Measurements from ENCODE around the gene RPL7A. TPM values are rescaled to one million over a fixed set of nuclear protein-coding genes. Genes with fewer than 3 reads are reported as not detected.

The RPL7A gene
- total RNA-seq, 6 experiments from 2014 or later = 2,011 to 2,156 (median 2,046) TPM

DNA sequence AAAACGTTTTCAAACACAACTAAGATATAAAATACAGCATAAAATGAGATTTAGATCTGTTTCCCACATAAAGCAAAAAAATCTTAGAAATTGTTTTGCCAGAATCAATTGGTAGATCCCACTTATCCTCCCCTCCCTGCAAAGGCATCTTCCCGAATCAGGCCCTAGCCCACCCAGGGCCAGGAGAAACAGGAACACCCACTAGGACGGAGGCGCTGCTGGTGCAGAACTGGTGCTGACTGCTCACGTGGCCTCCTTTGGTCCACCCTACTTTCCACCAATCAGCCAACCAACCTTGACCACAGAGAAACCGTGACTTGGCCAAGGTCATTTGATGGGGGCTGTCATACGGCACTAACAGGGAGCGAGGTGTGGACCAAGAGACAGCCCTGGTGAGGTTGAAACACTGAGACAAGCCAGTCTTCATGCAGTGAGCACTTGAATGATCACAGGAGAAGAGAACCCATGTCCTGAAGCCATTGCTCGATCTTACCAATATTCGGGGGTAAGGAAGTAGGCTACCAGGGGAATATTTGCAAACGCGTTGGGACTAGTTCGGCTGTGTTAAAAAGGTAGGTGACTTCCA is 13.6 kb downstream of the RPL7A start:
- Mint-ChIP-seq H3K36me3 (ENCODE audit: low read depth) (peaks cover 34% of the 10 kb centered on the region), H3K27me3 (ENCODE audit: insufficient read depth) (peaks cover 3% of the 10 kb centered on the region; the same call in 1 of the 2 replicates), H3K4me1 (ENCODE audit: low read depth) (peaks cover 19% of the 10 kb centered on the region), H3K4me3 (no peak overlapping the region), H3K9me3 (no peaks in the 10 kb centered on the region), H3K27ac (peak overlapping the region; percentile 45; the same call in 1 of the 2 replicates)
- TF ChIP-seq, protein P1, sequence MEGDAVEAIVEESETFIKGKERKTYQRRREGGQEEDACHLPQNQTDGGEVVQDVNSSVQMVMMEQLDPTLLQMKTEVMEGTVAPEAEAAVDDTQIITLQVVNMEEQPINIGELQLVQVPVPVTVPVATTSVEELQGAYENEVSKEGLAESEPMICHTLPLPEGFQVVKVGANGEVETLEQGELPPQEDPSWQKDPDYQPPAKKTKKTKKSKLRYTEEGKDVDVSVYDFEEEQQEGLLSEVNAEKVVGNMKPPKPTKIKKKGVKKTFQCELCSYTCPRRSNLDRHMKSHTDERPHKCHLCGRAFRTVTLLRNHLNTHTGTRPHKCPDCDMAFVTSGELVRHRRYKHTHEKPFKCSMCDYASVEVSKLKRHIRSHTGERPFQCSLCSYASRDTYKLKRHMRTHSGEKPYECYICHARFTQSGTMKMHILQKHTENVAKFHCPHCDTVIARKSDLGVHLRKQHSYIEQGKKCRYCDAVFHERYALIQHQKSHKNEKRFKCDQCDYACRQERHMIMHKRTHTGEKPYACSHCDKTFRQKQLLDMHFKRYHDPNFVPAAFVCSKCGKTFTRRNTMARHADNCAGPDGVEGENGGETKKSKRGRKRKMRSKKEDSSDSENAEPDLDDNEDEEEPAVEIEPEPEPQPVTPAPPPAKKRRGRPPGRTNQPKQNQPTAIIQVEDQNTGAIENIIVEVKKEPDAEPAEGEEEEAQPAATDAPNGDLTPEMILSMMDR (IDR thresholded peaks at IDR 0.05) = no peak
- DNase-seq = no peak

DNA sequence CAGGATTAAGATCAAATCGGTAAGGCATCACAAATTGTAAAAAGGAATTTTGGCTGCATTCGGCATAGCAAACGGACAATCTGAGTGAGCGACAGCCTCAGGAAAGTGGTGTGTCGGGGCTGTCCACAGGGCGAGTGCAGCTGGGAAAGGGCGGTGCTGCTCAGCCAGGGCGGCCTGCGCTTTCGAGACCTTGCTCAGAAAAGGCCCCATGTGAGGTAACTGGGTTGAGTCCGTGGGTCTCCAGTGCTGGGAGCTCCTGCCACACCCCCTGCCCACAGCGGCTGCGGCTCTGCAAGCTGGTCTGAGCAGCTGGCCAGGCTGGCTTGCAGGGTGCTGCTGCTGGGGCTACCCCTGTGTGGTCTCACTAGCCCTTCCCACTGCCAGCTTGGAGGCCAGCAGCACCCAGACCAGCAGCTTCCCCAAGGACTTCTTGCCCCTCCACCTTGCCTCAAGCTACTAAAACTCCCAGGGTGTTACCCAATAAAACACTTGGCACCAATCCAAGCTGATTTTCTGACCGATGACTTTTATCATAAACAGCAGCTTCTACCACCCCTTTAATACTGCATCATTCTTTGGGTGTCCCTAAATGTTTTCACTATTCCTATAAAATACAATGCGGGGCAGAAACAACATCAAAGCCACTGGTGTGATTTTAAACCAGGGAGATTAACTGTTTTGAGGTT is 14.5 kb downstream of the RPL7A start:
- H3K4me3 Mint-ChIP-seq = no peak overlapping the region
- TF ChIP-seq, protein P1 (IDR thresholded peaks at IDR 0.05) = no peak
- peaks cover 34% of the 10 kb centered on the region for H3K36me3 Mint-ChIP-seq (ENCODE audit: low read depth)
- H3K9me3 Mint-ChIP-seq = no peaks in the 10 kb centered on the region
- DNase-seq = no peak
- H3K4me1 Mint-ChIP-seq (ENCODE audit: low read depth) = peaks cover 13% of the 10 kb centered on the region
- H3K27ac Mint-ChIP-seq = peak overlapping the region; percentile 33
- H3K27me3 Mint-ChIP-seq (ENCODE audit: insufficient read depth) = peaks cover 3% of the 10 kb centered on the region

DNA sequence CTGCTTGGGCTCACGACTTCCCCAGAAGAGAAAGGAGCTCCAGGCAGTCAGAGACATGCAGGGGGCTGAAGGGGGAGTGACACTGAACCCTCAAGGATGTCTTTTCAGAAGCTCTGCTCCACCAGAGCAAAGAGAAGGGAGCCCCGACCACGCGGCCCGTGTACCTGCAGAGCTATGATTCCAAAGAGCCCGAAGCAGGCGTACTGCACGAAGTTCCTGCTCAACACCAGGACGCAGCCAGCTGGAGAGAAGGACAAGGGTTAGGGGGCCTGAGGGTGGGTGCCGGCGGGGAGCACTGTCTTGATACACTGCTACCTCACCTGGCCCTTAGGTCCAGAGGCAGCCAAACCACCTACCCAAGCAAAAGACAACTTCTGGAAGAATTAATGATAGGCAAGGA is 18.4 kb downstream of the RPL7A start:
- peaks cover 50% of the 10 kb centered on the region for H3K36me3 Mint-ChIP-seq (ENCODE audit: low read depth)
- H3K27ac Mint-ChIP-seq = no peak overlapping the region
- peaks cover 33% of the 10 kb centered on the region for H3K4me1 Mint-ChIP-seq (ENCODE audit: low read depth)
- TF ChIP-seq, protein P1 (IDR thresholded peaks at IDR 0.05) = no peak
- peaks cover 6% of the 10 kb centered on the region for H3K27me3 Mint-ChIP-seq (ENCODE audit: insufficient read depth)
- no peak for DNase-seq
- no peaks in the 10 kb centered on the region for H3K9me3 Mint-ChIP-seq
- no peak overlapping the region for H3K4me3 Mint-ChIP-seq

DNA sequence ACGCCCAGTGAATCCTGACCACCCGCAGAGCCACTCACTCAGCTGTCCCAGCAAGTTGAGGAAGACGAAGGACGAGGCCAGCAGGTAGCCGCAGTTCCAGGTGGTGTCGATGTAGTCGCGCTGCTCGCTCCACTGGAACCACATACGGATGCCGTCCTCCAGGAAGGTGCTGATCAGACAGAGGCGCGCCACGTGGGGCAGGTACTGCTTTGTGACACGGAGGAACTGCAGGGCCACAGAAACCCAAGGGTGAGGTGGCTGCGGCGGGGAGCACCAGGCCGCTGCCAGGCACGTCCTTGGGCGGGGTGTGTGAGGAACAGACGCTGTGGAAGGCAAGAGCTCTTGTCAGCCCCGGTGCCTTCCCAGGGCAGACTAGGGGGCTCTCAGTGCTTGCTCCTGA is 19.2 kb downstream of the RPL7A start:
- H3K4me1 Mint-ChIP-seq (ENCODE audit: low read depth) = peaks cover 41% of the 10 kb centered on the region
- no peaks in the 10 kb centered on the region for H3K9me3 Mint-ChIP-seq
- no peak overlapping the region for H3K27ac Mint-ChIP-seq
- no peak for DNase-seq
- H3K36me3 Mint-ChIP-seq (ENCODE audit: low read depth) = peaks cover 46% of the 10 kb centered on the region
- peaks cover 6% of the 10 kb centered on the region for H3K27me3 Mint-ChIP-seq (ENCODE audit: insufficient read depth)
- TF ChIP-seq, protein P1 (IDR thresholded peaks at IDR 0.05) = no peak
- H3K4me3 Mint-ChIP-seq = no peak overlapping the region

DNA sequence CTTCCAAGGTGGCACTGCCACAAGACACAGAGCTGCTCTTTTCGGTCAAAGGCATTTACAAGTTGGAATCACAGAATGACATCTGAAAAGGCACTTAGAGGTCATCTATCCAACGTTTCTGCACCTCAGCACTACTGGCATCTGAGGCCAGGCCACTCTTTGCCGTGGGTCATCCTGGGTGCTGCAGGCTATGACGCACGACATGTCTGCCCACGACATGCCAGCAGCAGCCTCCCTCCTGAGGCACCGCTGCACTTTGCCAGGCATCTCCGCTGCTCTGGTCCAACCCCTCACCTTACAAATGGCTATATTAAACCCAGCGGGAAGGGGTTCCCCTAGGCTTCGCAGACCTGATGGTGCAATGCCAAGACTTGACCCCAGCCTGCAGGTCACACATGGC is 19.8 kb downstream of the RPL7A start:
- Mint-ChIP-seq H3K9me3 (no peaks in the 10 kb centered on the region), H3K4me1 (ENCODE audit: low read depth) (peaks cover 47% of the 10 kb centered on the region), H3K27me3 (ENCODE audit: insufficient read depth) (peaks cover 7% of the 10 kb centered on the region), H3K36me3 (ENCODE audit: low read depth) (peaks cover 49% of the 10 kb centered on the region), H3K27ac (no peak overlapping the region; the same call in 1 of the 2 replicates), H3K4me3 (no peak overlapping the region)
- no peak for DNase-seq
- TF ChIP-seq, protein P1 (IDR thresholded peaks at IDR 0.05) = no peak

Data from HFFc6 (cell line).